ENCODE data around the gene MS4A6E.
A peak's percentile ranks its signal among the peaks of the same experiment; 100 is the strongest.

Gene MS4A6E

DNA sequence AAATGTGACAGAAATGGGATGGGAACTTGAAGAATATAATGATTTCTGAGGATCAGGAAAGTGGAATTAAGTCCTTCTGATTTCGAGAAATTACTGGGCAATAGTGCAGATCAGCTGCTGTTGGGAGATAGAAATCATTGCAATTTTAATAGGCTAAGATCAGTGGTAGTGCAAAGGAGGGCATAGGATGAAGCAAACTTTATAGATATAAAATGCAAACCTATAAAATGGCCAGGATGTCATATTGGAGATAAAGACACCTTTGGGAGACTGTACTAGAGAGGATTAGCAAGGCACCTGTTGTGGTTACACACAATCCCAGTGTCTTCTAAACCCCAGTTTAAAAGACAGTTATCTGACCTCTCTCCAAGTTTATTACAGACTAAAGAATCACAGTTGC is 44.8 kb downstream of the MS4A6E start:
- Mint-ChIP-seq H3K27me3 (no peaks in the 10 kb centered on the region), H3K9me3 (peaks cover 19% of the 10 kb centered on the region), H3K4me1 (ENCODE audit: low read depth) (peaks cover 64% of the 10 kb centered on the region), H3K4me3 (no peak overlapping the region), H3K27ac (peak overlapping the region; percentile 66), H3K36me3 (ENCODE audit: low read depth) (peaks cover 27% of the 10 kb centered on the region)
- intact Hi-C loops (cut with micrococcal nuclease) = no loop called here

DNA sequence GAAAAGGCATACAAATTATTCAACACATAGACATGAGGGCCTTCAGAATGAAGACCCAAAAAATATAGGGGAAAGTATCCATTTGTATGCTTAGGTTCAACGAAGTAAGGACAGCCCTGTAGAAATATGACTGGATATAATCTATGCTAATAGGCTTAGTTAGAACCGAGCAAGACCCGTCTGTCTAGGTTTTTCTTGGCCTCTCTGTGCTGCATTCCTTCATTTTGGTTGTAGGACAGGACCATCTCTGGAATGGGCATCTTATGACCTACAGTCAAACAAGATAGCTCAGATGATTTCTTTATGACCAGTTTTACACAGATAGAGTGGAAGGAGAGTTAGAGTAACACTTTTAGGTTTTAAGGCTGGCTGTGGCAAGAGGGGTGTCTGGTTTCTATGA is 45.7 kb downstream of the MS4A6E start:
- Mint-ChIP-seq H3K36me3 (ENCODE audit: low read depth) (peaks cover 22% of the 10 kb centered on the region), H3K4me3 (no peak overlapping the region), H3K27ac (peak overlapping the region; percentile 5), H3K4me1 (ENCODE audit: low read depth) (peaks cover 68% of the 10 kb centered on the region), H3K9me3 (peaks cover 17% of the 10 kb centered on the region), H3K27me3 (no peaks in the 10 kb centered on the region)
- intact Hi-C loops (cut with micrococcal nuclease) = no loop called here

DNA sequence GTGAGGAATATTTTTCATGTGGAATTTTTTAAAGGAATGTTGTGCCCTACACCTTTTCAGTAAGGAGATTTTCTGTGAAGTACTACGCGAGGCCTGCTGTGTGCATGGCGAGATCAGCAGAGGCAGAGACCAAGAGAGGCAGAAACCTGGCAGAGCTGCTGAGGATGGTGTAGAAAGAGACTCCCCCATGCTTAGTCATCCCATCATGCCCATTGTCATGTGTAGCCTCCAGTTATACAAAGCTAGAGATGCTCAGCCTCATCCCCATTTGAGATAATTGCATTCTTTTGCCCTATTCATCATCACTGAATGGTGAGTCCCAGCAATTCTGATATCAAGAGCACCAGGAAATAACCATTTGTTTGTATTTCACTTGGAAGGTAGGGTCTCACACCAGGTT is 48.3 kb downstream of the MS4A6E start:
- Mint-ChIP-seq H3K36me3 (ENCODE audit: low read depth) (peaks cover 29% of the 10 kb centered on the region), H3K4me3 (no peak overlapping the region), H3K4me1 (ENCODE audit: low read depth) (peaks cover 81% of the 10 kb centered on the region)

DNA sequence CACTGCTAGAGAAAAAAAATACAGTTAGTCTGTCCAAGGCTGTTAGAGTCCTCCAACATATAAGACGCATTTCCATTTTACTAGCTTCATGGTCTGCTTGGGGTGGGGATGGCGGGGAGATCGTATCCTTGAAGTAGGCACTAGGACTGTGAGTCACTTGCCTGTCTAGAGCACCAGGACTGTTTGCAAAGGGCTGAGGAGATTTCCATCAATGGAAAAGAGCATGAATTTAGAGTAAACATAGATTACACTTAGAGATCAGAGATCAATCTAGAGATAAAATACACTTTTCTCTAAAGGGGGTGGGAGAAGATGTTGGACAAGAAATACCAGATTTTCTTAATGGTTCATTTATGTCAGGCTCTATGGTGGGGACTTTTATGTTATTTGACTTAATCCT is 49.5 kb downstream of the MS4A6E start:
- H3K4me1 Mint-ChIP-seq (ENCODE audit: low read depth) = peaks cover 81% of the 10 kb centered on the region

More for the DNA sequence above, 48.3 kb downstream of the MS4A6E start:
- Mint-ChIP-seq H3K27ac (no peak overlapping the region), H3K9me3 (no peaks in the 10 kb centered on the region), H3K27me3 (no peaks in the 10 kb centered on the region)
- intact Hi-C loops (cut with micrococcal nuclease) = no loop called here

DNA sequence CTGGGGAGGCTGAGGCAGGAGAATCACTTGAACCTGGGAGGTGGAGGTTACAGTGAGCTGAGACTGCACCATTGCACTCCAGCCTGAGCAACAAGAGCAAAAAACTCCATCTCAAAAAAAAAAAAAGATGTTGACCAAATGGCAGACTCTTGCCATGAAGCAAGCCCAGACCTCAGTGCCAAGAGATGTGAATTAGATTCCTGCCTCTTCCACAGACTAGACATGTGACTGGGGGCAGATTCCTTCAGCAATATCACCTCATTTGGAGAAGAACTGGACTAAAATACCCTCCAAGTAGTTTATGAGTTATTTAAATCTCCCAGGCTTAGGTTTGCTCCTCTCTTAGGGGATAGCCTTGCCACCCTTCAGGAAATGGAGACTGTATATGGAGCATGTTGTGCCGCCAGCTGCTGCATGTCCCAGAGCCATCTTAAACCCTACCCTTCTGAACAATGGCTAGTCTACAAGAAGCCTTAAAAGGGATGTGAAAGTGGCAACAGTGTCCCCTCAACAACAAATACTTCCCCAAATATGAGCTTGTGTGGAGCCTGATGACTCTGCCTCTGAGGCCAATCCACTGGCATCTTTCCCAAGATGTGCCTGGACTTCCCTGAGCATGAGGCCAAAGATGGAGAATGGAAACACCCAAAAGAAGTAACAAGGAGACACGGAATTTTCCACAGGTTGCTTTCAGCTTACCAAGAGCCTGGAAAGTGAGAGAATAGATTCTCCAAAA is 50.5 kb downstream of the MS4A6E start:
- peak overlapping the region; percentile 93 for H3K27ac Mint-ChIP-seq
- peak overlapping the region; percentile 96 for H3K4me3 Mint-ChIP-seq
- H3K27me3 Mint-ChIP-seq = no peaks in the 10 kb centered on the region
- peaks cover 52% of the 10 kb centered on the region for H3K36me3 Mint-ChIP-seq (ENCODE audit: low read depth)
- H3K4me1 Mint-ChIP-seq (ENCODE audit: low read depth) = peaks cover 82% of the 10 kb centered on the region
- intact Hi-C loops (cut with micrococcal nuclease) = loop anchor here (1.0 kb wide), 2 partner anchors 13 to 19 kb away; partner anchors contain the start of gene MS4A14
- no peaks in the 10 kb centered on the region for H3K9me3 Mint-ChIP-seq

More for the DNA sequence above, 49.5 kb downstream of the MS4A6E start:
- H3K27me3 Mint-ChIP-seq = no peaks in the 10 kb centered on the region
- peaks cover 42% of the 10 kb centered on the region for H3K36me3 Mint-ChIP-seq (ENCODE audit: low read depth)
- intact Hi-C loops (cut with micrococcal nuclease) = no loop called here
- H3K4me3 Mint-ChIP-seq = no peak overlapping the region
- peak overlapping the region; percentile 93 for H3K27ac Mint-ChIP-seq
- H3K9me3 Mint-ChIP-seq = no peaks in the 10 kb centered on the region

DNA sequence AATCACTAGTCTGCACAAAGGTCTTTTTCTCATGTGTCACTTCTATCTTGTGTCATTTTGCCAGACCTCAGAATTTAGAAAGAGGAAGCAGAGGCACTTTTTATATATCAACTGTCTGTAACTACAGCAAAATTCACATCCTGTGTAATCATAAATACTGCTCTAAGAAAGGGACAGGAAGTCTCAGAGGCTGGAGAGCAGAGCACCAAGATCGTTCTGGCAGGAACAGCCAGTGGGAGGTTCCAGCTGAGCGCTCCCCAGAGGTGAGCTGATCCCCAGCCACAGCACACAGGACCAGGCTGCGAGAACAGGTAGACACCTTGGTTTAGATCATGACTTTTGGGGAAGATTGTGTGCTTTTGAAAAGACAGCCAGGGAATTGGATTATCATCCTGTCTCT is 51.3 kb downstream of the MS4A6E start, which contains the start of gene MS4A7:
Gene MS4A7, plus strand, starts transcription at position 179 of the 400 bp plus-strand sequence. CDS start 4,610 bp downstream, outside the sequence.
- peak within 1 kb of the TSS; percentile 93 for H3K27ac Mint-ChIP-seq
- intact Hi-C loops (cut with micrococcal nuclease) = loop anchor here (1.0 kb wide), 2 partner anchors 14 to 18 kb away; partner anchors contain the start of gene MS4A14
- H3K4me3 Mint-ChIP-seq = peak within 1 kb of the TSS; percentile 96
- H3K36me3 Mint-ChIP-seq (ENCODE audit: low read depth) = peaks cover 59% of the 10 kb centered on the region
- H3K4me1 Mint-ChIP-seq (ENCODE audit: low read depth) = peaks cover 79% of the 10 kb centered on the region
- H3K9me3 Mint-ChIP-seq = no peaks in the 10 kb centered on the region
- H3K27me3 Mint-ChIP-seq = no peaks in the 10 kb centered on the region

DNA sequence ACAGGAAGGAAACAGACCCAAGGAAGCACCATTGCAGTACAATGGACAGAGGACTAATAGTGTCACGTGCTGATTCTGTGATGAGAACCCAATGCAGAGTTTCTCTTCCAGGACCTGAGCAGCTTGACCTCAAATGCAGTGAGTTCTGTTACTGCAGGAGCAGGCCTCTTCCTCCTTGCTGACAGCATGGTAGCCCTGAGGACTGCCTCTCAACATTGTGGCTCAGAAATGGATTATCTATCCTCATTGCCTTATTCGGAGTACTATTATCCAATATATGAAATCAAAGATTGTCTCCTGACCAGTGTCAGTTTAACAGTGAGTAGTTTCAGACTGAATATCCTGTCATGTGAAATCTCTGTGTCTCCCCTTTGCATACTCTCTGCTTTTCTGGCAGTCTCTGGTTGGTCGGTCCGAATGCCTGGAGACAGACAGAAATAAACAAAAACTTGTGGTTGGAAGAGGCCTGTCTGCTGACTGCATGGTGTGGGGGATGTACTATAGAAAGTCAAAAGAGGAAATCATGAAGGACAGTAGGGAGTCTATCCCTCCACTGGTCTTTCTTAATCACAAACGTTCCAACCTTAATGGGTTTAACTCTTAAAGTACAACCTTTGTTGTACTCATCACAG is 62.3 kb downstream of the MS4A6E start:
- intact Hi-C loops (cut with micrococcal nuclease) = no loop called here
- peak overlapping the region; percentile 81 for H3K27ac Mint-ChIP-seq

DNA sequence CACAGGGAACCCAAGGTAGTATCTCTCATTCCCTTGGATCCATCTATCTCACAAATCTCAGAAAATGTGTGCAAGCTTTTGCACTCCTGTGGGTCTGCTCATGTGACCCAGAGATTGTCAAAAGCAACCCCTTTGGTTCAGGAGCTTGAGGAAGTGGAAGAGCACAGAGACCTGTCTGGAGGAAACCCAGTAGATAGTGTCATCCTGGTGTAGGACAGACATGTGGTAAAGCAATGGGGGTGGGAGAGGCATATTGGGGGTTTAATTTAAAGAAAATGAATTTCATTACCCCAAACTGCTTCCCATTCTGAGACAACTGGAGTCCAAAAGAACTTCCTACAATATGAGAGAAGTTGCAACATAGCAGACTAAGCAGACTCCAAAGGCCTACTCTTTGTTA is 63.4 kb downstream of the MS4A6E start:
- H3K27ac Mint-ChIP-seq = peak overlapping the region; percentile 81

More for the DNA sequence above, 62.3 kb downstream of the MS4A6E start:
- Mint-ChIP-seq H3K36me3 (ENCODE audit: low read depth) (peaks cover 100% of the 10 kb centered on the region), H3K4me3 (no peak overlapping the region), H3K4me1 (ENCODE audit: low read depth) (peaks cover 73% of the 10 kb centered on the region), H3K9me3 (no peaks in the 10 kb centered on the region), H3K27me3 (no peaks in the 10 kb centered on the region)

More for the DNA sequence above, 63.4 kb downstream of the MS4A6E start:
- H3K27me3 Mint-ChIP-seq = no peaks in the 10 kb centered on the region
- peaks cover 74% of the 10 kb centered on the region for H3K4me1 Mint-ChIP-seq (ENCODE audit: low read depth)
- H3K4me3 Mint-ChIP-seq = no peak overlapping the region
- intact Hi-C loops (cut with micrococcal nuclease) = no loop called here
- peaks cover 98% of the 10 kb centered on the region for H3K36me3 Mint-ChIP-seq (ENCODE audit: low read depth)
- no peaks in the 10 kb centered on the region for H3K9me3 Mint-ChIP-seq

All from dendritic cell treated with granulocyte-macrophage colony-stimulating factor and Interleukin-4, amounts not matched to agents 40 ng/mL and 50 ng/mL, for 4 days (primary cell).